A549 treated with dexamethasone at 1 μM for 4 hours (cell line): ENCODE results near the gene UGT2B7. TPM values are rescaled to one million over a fixed set of nuclear protein-coding genes. Genes with fewer than 3 reads are reported as not detected.

Source experiments
- total RNA-seq: library from RNA; stranded (reverse); fragments of 200-300 nt; extraction: Qiagen RNA extraction; gene quantifications from 5 replicates; pipeline ENCODE4 v1.2.3, GENCODE V29; 2022

UGT2B7 gene
- total RNA-seq = 0.18 to 0.53 TPM (median 0.28 TPM) in 5 replicates

GRCh38 chr4:69096111-69096656 is at the start of gene UGT2B7:
UGT2B7 (plus strand) TSS chr4:69096474; CDS start chr4:69096521, 47 bp downstream.

Other genes starting within 250 kb of the UGT2B7 start
- 0.05 to 0.14 TPM (median 0.10 TPM) in 5 replicates for gene UGT2A3, start 144.7 kb upstream of the UGT2B7 start, total RNA-seq
- gene UGT2B11, start 118.3 kb downstream of the UGT2B7 start, total RNA-seq = 0.04 to 0.11 TPM (median 0.07 TPM) in 4 of 5 replicates, not detected in the other
- gene UGT2B28, start 184.0 kb downstream of the UGT2B7 start, total RNA-seq = 0.05 TPM in 1 of 5 replicates, not detected in the others